ENCODE results near the gene PLXNC1. TPM values are rescaled to one million over a fixed set of nuclear protein-coding genes. Genes with fewer than 3 reads are reported as not detected.

The PLXNC1 gene
- total RNA-seq, 1 experiment from 2014 or later: 0.34 TPM

GRCh38 chr12:94203796-94204195, 55.4 kb downstream of the PLXNC1 start:
- DNase-seq (ENCODE audit: low read depth): no peak

- DNase-seq (ENCODE audit: low read depth): no peak
Observed at GRCh38 chr12:94204499-94205247, 56.3 kb downstream of the PLXNC1 start.

- no peak for DNase-seq (ENCODE audit: low read depth)
Observed at GRCh38 chr12:94205822-94206221, 57.4 kb downstream of the PLXNC1 start.

GRCh38 chr12:94206886-94207285, 58.5 kb downstream of the PLXNC1 start:
- no peak for DNase-seq (ENCODE audit: low read depth)

- no peak for DNase-seq (ENCODE audit: low read depth)
Observed at GRCh38 chr12:94207467-94207848, 59.1 kb downstream of the PLXNC1 start.

- no peak for DNase-seq (ENCODE audit: low read depth)
Observed at GRCh38 chr12:94207849-94208621, 59.7 kb downstream of the PLXNC1 start.

GRCh38 chr12:94208622-94208966, 60.2 kb downstream of the PLXNC1 start:
- DNase-seq (ENCODE audit: low read depth): no peak

- no peak for DNase-seq (ENCODE audit: low read depth)
Observed at GRCh38 chr12:94209240-94209639, 60.9 kb downstream of the PLXNC1 start.

- no peak for DNase-seq (ENCODE audit: low read depth)
Observed at GRCh38 chr12:94211021-94211420, 62.6 kb downstream of the PLXNC1 start.

GRCh38 chr12:94218233-94218632, 69.9 kb downstream of the PLXNC1 start:
- DNase-seq (ENCODE audit: low read depth): no peak

GRCh38 chr12:94219622-94220302, 71.4 kb downstream of the PLXNC1 start:
- no peak for DNase-seq (ENCODE audit: low read depth)

GRCh38 chr12:94220804-94221203, 72.4 kb downstream of the PLXNC1 start:
- DNase-seq (ENCODE audit: low read depth): no peak

- DNase-seq (ENCODE audit: low read depth): no peak
Observed at GRCh38 chr12:94222351-94223084, 74.1 kb downstream of the PLXNC1 start.

- DNase-seq (ENCODE audit: low read depth): no peak
Observed at GRCh38 chr12:94223842-94224241, 75.5 kb downstream of the PLXNC1 start.

GRCh38 chr12:94225506-94225905, 77.1 kb downstream of the PLXNC1 start:
- DNase-seq (ENCODE audit: low read depth): no peak

- no peak for DNase-seq (ENCODE audit: low read depth)
Observed at GRCh38 chr12:94225947-94226630, 77.7 kb downstream of the PLXNC1 start.

GRCh38 chr12:94227066-94227465, 78.7 kb downstream of the PLXNC1 start:
- no peak for DNase-seq (ENCODE audit: low read depth)

GRCh38 chr12:94228488-94228907, 80.1 kb downstream of the PLXNC1 start:
- no peak for DNase-seq (ENCODE audit: low read depth)

GRCh38 chr12:94229902-94230301, 81.5 kb downstream of the PLXNC1 start:
- no peak for DNase-seq (ENCODE audit: low read depth)

GRCh38 chr12:94230357-94230905, 82.1 kb downstream of the PLXNC1 start:
- DNase-seq (ENCODE audit: low read depth): no peak

GRCh38 chr12:94231709-94232108, 83.3 kb downstream of the PLXNC1 start:
- no peak for DNase-seq (ENCODE audit: low read depth)

Measured in LHCN-M2 (cell line).